Ramos (cell line): ENCODE measurements around the gene IFI44.

Experiments used
- in situ Hi-C: fragments of 300-500 bp; cut with MboI; formaldehyde crosslinking; loops from one replicate; pipeline ENCODE4 v1.14.3; 2022; ENCODE audit warnings: low sequenced_read_pairs; ENCODE audit not compliant: unreplicated experiment

IFI44 gene, protein sequence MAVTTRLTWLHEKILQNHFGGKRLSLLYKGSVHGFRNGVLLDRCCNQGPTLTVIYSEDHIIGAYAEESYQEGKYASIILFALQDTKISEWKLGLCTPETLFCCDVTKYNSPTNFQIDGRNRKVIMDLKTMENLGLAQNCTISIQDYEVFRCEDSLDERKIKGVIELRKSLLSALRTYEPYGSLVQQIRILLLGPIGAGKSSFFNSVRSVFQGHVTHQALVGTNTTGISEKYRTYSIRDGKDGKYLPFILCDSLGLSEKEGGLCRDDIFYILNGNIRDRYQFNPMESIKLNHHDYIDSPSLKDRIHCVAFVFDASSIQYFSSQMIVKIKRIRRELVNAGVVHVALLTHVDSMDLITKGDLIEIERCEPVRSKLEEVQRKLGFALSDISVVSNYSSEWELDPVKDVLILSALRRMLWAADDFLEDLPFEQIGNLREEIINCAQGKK

DNA sequence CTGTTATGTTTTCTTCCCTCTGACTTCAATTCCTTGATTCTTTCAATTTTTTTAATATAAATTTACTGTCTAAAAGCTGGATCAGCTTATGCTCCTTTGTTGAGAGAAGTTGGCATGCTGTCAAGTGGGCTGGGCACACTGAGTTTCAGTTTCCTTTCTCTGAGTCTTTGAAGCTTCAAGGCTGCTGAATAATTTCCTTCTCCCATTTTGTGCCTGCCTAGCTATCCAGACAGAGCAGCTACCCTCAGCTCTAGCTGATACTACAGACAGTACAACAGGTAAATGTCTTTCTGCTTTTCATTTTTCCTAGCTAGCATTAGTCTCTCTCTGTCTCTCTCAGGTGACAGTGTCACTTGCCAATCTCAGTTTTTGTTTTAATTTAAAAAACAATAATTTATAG, at the start of gene IFI44:
Gene IFI44, plus strand, starts transcription at position 204 of the 400 bp plus-strand sequence. CDS start 365 bp downstream, outside the sequence.
- in situ Hi-C loops = no loop called here

DNA sequence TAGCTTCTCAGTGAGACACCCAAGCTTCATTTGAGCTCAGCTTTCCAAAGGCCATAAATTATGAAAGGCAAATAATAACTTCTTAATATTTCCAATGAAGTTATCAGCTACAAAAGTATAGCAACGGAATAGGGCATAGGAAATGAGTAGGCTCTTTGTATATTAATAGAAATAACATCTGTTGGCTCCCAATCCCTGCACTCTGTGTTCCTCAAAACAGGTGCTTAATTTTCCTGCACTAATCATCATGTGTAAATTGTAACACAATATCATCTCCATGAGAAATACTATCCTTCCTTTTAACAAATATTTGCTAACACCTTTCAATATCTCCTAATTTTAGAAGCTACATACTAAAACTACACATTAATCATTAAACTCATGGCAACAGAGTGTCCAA, 48.6 kb upstream of the IFI44 start:
- in situ Hi-C loops = no loop called here

DNA sequence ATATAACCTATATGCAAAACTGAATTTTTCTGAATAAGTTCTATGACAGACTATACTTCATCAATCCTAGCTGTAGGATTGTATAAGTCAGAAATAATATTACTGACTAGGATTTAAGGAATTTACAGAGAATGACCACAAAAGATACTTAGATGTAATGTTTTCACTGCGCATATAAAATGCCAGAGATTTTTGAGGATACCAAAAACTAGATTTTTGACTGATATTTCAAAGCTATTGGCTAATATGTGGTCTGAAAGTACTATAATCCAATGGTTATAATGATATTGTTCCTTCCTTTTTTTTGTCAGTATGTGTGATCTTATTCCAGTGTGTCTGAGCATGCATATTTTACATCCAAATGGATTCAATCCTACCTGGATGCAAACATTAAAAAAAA, 46.4 kb upstream of the IFI44 start:
- in situ Hi-C loops = no loop called here

GRCh38 chr1:78604643-78605042, 45.0 kb upstream of the IFI44 start:
- in situ Hi-C loops = loop anchor here (5.0 kb wide), 1 partner anchor 467 kb away; no protein-coding TSS in a partner anchor

DNA sequence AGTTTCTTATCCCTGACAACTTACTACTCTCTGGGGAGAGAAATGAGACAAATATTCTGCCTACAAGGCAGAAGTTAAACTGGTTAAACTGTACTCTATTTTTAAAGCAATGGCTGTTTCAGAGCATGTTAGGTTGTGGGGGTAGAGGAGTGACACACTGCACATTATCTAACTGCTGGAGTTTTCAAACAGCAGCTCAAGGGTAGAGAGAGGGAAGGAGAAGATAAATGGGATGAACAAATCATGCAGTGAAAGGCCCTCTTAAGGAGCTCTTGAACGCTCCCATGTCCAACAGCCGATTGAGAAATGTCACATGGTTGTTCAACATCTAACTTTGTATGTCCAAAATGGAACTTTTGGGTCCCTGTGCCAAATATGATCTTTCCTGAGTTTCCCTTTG, 43.4 kb upstream of the IFI44 start:
- in situ Hi-C loops = loop anchor here (5.0 kb wide), 1 partner anchor 469 kb away; no protein-coding TSS in a partner anchor

- in situ Hi-C loops = loop anchor here (5.0 kb wide), 1 partner anchor 470 kb away; no protein-coding TSS in a partner anchor
Measured at GRCh38 chr1:78607334-78607927, 42.2 kb upstream of the IFI44 start.

GRCh38 chr1:78607944-78608343, 41.7 kb upstream of the IFI44 start:
- in situ Hi-C loops = loop anchor here (5.0 kb wide), 1 partner anchor 471 kb away; no protein-coding TSS in a partner anchor

DNA sequence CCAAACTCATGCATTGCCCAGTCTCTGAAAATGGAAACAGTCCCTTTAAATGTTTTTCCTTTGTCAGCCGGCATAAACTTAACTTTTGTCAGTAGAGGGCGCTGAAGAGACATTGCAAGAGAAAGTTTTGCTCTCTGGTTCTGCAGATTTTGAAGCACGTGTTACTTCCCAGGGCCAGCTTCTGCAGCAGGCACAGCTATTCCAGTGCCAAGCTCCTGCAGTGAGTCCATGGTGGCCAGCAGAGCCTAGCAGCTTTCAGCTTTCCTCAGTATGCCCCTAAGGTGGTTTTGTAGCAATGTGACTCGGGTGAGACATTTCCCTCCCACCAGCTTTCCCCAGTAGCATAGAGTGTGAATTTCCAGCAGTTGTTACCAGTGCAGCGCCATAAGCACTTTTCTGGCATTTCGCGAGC, 32.0 kb upstream of the IFI44 start:
- in situ Hi-C loops = no loop called here

DNA sequence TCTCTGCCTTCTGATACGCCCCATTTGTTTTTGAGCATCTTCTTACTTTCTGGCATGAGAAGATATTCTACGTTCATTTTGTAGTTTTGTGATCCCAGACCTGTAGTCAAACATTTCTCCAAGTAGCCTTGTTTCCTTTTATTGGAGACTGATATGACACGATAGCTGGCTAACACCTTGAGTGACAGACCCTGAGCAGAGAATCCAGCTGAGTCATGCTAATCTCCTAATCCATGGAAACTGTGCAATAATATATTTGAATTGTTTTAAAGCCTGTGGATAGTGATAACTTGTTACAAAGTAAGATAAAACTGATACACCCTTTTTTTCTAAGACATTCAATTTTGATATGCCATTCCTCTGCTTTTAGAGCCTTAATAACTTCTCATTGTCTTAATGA, 30.6 kb upstream of the IFI44 start:
- in situ Hi-C loops = no loop called here

- in situ Hi-C loops = no loop called here
Measured at GRCh38 chr1:78619446-78619802, 30.2 kb upstream of the IFI44 start.

DNA sequence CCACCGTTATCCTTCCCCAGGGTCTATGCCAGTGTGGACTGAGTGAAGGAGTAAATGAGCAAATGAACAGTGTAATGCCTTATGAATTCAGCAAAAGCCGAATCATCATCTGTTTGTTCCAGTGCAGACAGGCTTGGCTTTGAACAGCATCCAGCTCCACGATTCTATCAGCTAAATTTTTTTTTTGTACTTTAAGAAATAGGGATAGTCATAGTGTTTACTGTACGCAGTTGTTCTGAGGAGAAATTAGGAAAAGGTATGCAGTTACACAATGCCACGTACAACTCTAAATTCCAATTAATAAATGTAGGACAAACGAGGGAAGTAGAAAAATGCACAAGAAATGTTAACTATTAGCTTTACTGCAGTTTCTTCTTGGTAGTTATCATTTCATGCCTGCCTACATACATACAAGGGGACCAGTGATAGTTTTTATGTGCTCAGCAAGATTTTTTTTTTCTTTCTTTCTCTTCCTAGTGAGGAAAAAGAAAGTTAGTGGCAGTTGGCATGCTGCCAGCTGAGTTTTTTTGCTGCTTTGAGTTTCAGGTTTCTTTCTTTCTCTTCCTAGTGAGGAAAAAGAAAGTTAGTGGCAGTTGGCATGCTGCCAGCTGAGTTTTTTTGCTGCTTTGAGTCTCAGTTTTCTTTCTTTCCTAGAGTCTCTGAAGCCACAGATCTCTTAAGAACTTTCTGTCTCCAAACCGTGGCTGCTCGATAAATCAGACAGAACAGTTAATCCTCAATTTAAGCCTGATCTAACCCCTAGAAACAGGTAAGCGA, 29.6 kb upstream of the IFI44 start, which contains the start of gene IFI44L:
Gene IFI44L, plus strand, starts transcription at position 646 of the 777 bp plus-strand sequence. CDS start 7,468 bp downstream, outside the sequence.
- in situ Hi-C loops = no loop called here

DNA sequence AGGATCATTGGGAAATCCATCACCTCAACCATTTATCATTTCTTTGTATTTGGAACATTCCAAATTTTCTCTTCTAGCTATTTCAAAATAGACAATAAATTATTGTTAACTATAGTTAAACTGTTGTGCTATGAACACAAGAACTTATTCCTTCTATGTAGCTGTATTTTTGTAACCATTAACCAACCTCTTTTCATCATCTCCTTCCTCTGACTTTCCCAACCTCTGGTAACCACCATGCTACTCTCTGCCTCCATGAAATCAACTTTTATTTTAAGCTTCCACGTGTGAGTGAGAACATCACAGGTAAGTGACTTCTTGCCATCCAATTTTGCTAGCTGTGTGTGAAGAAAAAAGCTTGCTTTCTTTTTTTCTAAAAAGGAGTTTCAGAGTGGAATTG, 29.0 kb upstream of the IFI44 start:
- in situ Hi-C loops = no loop called here

DNA sequence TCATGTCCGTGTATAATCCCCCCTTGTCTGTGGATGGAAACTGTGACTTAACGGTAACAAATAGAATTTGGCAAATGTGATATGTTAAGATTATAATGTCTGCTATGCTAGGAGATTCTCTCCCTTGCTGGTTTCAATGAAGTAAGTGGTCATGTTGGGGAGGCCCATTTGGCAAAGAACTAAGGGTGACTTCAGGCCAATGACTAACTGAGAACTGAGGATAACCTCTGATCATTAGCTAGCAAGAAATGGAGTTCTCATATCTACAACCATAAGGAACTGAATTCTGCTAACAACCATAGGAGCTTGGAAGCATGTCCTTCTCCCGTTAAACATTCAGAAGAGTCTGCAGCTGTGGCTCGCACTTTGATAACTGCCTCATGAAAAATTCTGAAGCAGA, 27.1 kb upstream of the IFI44 start:
- in situ Hi-C loops = no loop called here

DNA sequence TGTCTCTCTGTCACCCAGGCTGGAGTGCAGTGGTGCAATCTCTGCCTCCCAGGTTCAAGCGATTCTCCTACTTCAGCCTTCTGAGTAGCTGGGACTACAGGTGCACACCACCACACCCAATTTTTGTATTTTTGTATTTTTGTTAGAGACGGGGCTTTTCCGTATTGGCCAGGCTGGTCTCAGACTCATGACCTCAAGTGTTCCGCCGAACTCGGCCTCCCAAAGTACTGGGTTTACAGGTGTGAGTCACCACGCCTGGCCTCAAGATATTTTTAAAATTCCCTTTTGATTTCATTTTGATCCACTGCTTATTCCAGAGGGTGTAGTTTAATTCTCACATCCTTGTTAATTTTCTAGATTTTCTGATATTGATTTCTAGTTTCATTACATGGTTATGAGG, 25.6 kb upstream of the IFI44 start:
- in situ Hi-C loops = no loop called here

DNA sequence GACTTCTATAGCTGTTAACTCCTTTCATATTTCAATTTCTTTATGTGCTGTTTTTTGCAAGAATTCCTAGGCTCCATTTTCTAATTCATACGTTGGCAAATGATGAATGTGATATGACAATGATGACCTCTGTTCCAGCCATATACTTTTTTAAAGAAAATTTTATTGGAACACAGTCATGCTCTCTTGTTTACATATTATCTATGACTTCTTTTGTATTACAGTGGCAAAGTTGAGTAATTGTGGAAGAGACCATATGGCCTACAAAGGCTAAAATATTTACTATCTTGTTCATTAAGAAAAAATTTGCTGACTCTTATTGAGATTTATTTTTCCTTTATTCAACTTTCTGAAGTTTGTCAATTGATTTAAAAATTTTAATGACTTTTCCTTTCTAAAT, 22.3 kb upstream of the IFI44 start:
- in situ Hi-C loops = no loop called here

DNA sequence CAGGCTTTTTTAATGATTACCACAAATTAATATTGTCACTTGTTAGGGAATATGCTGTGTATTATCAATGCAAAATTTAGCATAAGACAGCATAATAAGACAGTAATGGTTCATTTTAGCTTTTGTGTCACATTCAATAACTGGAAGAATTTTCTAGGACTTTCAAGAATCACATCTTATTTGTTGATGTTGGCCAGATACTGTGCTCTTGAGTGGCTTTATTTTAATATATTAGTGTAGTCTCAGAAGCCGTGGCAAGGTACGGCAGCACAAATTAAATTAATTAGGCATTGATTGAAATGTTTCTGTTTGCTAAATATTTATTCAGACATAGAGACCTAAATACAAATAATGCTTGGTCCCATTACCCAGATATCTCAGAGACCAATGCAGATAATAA, 19.0 kb upstream of the IFI44 start:
- in situ Hi-C loops = no loop called here

DNA sequence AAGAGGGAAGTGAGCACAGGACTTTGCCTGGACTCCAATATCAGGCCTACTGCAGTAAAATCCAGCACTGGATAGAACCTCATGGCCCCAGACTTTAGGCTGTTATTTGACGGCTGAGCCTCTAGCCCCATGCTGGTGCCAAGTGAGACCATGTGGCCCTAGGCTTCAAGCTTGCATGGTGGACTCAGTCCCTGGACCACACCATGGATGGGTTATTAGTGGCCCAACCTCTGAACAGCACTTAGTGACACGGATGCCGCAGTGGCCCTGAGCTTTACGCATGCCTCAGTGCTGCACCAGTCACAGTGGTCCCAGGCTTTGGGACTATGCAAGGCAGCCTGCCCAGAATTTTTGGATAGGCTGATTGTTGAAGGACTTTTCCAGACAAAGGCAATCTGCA, 16.4 kb upstream of the IFI44 start:
- in situ Hi-C loops = no loop called here

- in situ Hi-C loops = no loop called here
Measured at GRCh38 chr1:78640462-78640861, 9.2 kb upstream of the IFI44 start.

- in situ Hi-C loops = no loop called here
Measured at GRCh38 chr1:78641558-78641957, 8.1 kb upstream of the IFI44 start.

DNA sequence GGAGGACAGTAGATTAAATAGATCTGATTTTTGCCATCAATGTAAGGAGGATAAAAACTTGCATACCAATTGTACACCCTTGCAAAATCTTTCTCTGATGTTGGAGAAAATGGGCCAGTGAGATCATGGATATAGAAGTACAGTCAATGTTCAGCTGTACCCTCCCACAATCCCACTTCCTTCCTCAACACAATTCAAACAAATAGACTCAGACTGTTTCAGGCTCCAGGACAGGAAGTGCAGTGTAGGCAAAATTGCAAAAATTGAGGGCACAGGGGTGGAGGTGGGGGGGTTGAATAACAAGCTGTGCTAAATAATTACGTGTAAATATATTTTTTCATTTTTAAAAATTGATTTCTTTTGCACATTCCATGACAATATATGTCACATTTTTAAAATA, 3.9 kb upstream of the IFI44 start:
- in situ Hi-C loops = no loop called here

DNA sequence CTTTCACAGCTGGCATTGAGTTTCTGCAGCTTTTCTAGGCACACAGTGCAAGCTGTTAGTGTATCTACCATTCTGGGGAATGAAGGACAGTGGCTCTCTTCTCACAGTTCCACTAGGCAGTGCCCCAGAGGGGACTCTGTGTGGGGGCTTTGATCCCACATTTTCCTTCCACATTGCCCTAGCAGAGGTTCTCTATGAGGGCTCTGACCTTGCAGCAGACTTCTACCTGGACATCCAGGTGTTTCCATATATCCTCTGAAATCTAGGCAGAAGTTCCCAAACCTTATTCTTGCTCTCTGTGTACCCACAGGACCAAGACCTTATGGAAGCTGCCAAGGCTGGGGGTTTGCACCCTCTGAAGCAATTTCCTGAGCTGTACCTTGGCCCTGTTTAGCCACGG, 2.4 kb upstream of the IFI44 start:
- in situ Hi-C loops = no loop called here
